Uterus (tissue), 4 donors: Measurements from ENCODE around the gene CYP26B1. TPM values are rescaled to one million over a fixed set of nuclear protein-coding genes. Genes with fewer than 3 reads are reported as not detected.

Experiments used
- DNase-seq, 2 donors: peaks; one replicate each; pipeline ENCODE4 v3.0.0-alpha.2; 2019 to 2020
- H3K27ac ChIP-seq, 2 donors: fragments of 200-600 bp; sonication (generic); 1 replicate in 1 of 2; 2 replicates in 1 of 2; pipeline ENCODE4 v1.5.1; 2016 to 2018
- H3K27me3 ChIP-seq, 2 donors: fragments of 200-600 bp; sonication (generic); one replicate each; pipeline ENCODE4 v1.5.1; 2018 to 2019; ENCODE audit warnings: control low read depth in 1 of 2
- H3K36me3 ChIP-seq, 2 donors: fragments of 200-600 bp; sonication (generic); one replicate each; pipeline ENCODE4 v1.5.1; 2019; ENCODE audit warnings: control low read depth in 1 of 2
- H3K4me1 ChIP-seq, 2 donors: fragments of 200-600 bp; sonication (generic); one replicate each; pipeline ENCODE4 v1.5.1; 2018 to 2019; ENCODE audit warnings: control low read depth in 1 of 2
- H3K4me3 ChIP-seq, 2 donors: fragments of 200-600 bp; sonication (generic); 1 replicate in 1 of 2; 2 replicates in 1 of 2; pipeline ENCODE4 v1.5.1; 2018 to 2019; ENCODE audit warnings: mild to moderate bottlenecking in 1 of 2
- H3K9me3 ChIP-seq, 2 donors: fragments of 200-600 bp; sonication (generic); one replicate each; pipeline ENCODE4 v1.5.1; 2019; ENCODE audit warnings: control low read depth in 1 of 2
- CTCF ChIP-seq, 4 experiments: fragments of 200-600 bp in 2 of 4; fragments of 450-650 bp in 2 of 4; sonication (generic) in 2 of 4; IDR thresholded peaks; one replicate each; pipeline ENCODE4 v1.5.1; 2016 to 2019; ENCODE audit warnings: antibody characterized with exemption in 4 of 4, mild to moderate bottlenecking in 2 of 4, moderate library complexity in 1 of 4
- POLR2A ChIP-seq, 2 donors: fragments of 450-650 bp; IDR thresholded peaks; one replicate each; pipeline ENCODE4 v1.6.1; 2016; ENCODE audit warnings: antibody characterized with exemption in 2 of 2, mild to moderate bottlenecking in 1 of 2, moderate library complexity in 1 of 2
- intact Hi-C: fragments of 100-400 bp; cut with DNase I; formaldehyde crosslinking; loops from one replicate; pipeline ENCODE4 v1.15.1; 2023; ENCODE audit warnings: low total_unique reads
- total RNA-seq, 4 donors: library from RNA; depleted of rRNA in 3 of 4; stranded (reverse); fragments of >200 nt in 3 of 4; gene quantifications; one replicate each; pipeline versions ENCODE4 v1.1.0 to v1.2.4, GENCODE V29; 2014 to 2023
- donor health status: DM: yes; HTN: yes; CAD: no.

CYP26B1 gene
- total RNA-seq, 4 donors from 2014 or later = 0.59 to 6.5 (median 1.4) TPM; not detected in 1

DNA sequence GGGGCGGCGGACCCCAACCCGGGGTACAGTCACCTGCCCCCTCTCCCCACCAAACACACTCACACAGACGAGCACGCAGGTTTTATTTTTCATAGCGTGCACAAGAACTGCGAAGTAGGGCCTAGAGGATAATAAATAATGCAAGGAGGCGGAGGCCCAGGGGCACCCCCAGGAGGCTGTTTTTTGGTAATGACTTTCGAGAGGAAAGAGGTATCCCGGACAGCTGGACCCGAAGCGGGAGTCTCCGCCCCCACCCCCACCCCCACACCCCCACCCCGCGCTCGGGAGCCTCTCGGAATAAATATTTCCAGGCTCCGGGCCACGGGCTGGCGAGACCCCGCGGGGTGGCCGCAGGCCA lies 3.4 kb downstream of the CYP26B1 start:
- no peak for TF ChIP-seq POLR2A (IDR thresholded peaks at IDR 0.05)
- TF ChIP-seq CTCF (IDR thresholded peaks at IDR 0.05) = no peak
- intact Hi-C loops = no loop called here
- no peaks in the 10 kb centered on the region for H3K36me3 ChIP-seq
- H3K27me3 ChIP-seq = peaks cover 33 to 38% of the 10 kb centered on the region in 2 donors
- H3K4me1 ChIP-seq = peaks cover 0 to 41% of the 10 kb centered on the region in 2 donors
- no peak overlapping the region for H3K27ac ChIP-seq
- H3K9me3 ChIP-seq = no peaks in the 10 kb centered on the region
- DNase-seq = no peak
- peak overlapping the region in 1 of 2 donors; percentile 35 for H3K4me3 ChIP-seq

DNA sequence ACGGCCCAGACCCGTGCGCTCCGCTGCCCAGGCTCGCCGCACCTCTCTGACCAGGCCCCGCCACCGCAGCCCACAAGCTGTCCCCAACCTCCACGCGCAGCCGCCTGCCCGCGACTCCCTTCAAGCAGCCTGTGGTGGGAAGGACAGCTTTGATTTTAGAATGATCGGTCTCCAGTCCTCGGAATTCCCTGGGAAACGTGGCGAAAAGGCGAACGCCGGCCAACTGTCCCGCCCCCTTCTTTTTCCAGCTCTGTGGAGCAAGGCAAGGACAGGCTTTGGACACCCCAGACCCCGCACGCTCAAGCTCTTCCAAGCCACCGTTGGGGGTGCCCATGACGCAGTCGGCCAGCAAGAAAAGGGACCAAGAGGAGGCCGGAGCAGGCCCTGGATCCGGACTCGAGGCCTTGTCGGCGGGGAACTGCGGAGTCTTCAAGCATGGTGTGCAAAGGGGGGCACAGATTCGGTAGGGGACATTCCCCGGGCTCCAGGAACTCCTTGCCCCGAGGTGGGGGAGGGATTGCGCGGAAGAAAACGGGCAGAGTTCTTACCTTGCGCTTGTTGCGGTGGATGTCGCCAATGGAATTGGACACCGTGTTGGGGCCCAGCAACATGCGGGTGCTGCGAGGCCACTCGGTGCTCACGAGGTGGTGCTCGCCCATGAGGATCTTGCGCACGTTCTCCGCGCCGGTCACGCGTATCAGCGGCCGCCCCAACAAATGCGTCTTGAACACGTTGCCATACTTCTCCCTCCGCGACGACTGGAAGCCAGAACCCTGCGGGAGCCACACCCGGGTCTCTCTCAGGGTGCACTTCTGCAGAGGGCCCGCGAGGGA lies 4.0 kb downstream of the CYP26B1 start:
- no peaks in the 10 kb centered on the region for H3K36me3 ChIP-seq
- peaks cover 31 to 38% of the 10 kb centered on the region in 2 donors for H3K27me3 ChIP-seq
- H3K4me3 ChIP-seq = peak overlapping the region; percentile 2 to 19
- peak; percentile 9 to 21 for DNase-seq
- intact Hi-C loops = no loop called here
- H3K27ac ChIP-seq = peak overlapping the region in 1 of 2 donors; percentile 16
- H3K4me1 ChIP-seq = peaks cover 0 to 35% of the 10 kb centered on the region in 2 donors
- H3K9me3 ChIP-seq = no peaks in the 10 kb centered on the region
- TF ChIP-seq CTCF (IDR thresholded peaks at IDR 0.05) (no peak), POLR2A (IDR thresholded peaks at IDR 0.05) (no peak)

DNA sequence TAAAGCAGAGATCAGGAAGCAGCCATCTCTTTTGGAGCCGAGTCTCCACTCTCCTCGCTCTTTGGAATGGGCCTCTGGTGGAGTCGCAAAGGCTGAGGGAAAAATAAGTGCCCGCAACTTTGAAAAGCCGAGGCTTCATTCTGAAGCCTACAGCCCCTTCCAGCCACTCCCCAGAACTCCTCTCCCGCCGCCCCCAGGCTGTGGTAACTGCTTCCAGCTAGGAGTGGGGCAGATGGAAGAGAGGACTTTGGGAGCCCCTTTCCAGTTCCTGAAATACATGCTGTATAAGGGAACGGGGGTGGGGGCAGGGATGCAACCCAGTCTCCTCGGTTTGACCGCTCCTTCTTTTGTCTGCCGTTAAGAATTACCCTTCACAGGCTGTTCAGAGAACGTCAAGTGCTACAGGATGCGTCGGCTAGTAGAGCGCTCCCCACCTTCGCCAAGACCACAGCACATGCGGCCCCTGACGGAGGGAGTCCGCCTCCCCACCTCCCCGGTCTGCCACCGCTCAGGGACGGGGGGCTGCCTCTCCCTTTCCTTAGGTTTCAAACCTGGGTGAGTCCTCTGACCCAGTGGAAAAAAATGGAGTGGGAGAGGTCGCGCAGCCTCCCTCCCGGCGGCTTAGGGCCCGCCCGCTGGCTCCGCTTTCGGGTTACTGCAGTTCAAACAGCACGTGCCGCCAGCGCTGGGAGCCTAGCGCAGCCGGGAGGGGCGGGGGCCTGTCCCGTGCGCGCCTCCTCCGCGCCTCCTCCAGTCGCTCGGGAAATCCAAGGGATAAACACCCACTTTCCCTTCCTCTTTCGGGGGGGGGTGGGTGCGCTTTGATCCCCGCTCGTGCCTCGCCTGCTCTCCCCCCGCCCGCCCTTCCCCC lies 4.9 kb downstream of the CYP26B1 start:
- Histone ChIP-seq H3K4me3 (peak overlapping the region; percentile 2 to 19), H3K36me3 (no peaks in the 10 kb centered on the region), H3K4me1 (peaks cover 0 to 30% of the 10 kb centered on the region in 2 donors), H3K27ac (peak overlapping the region in 1 of 2 donors; percentile 16), H3K9me3 (no peaks in the 10 kb centered on the region), H3K27me3 (peaks cover 27 to 34% of the 10 kb centered on the region in 2 donors)
- TF ChIP-seq POLR2A (IDR thresholded peaks at IDR 0.05) = no peak
- no peak for TF ChIP-seq CTCF (IDR thresholded peaks at IDR 0.05)
- peak; percentile 43 to 62 for DNase-seq
- intact Hi-C loops = no loop called here

DNA sequence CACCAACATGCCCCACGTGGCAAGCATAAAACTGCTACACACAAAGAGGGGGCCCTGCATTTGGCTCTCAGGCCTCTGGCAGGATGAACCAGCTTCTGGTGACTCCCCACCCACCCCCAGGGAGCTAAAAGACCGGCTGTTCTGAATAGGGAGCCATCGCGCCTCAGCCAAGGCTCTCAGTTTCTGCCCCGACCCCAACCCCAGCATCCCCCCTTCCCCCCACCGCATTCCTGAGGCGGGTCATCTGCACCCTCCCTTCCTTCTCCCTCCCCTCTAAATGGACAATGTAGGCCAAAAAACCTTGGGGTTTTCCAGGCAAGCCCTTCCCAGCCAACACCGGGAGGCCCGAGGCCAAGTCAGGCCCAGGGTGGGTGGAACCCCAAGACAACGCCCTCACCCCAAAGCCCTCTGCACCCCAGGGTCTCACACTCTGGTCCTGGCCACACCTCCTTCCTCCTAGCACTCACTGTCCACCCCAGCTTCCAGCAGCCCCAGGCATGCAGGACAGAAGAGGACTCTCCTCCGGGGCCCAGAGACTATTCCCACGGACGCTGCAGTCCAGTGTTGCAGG lies 5.7 kb downstream of the CYP26B1 start:
- no peak overlapping the region for H3K4me3 ChIP-seq
- no peaks in the 10 kb centered on the region for H3K9me3 ChIP-seq
- H3K36me3 ChIP-seq = no peaks in the 10 kb centered on the region
- intact Hi-C loops = no loop called here
- peak; percentile 9 to 11 for DNase-seq
- H3K27me3 ChIP-seq = peaks cover 19 to 25% of the 10 kb centered on the region in 2 donors
- H3K4me1 ChIP-seq = peaks cover 0 to 22% of the 10 kb centered on the region in 2 donors
- TF ChIP-seq CTCF (IDR thresholded peaks at IDR 0.05) = no peak
- no peak for TF ChIP-seq POLR2A (IDR thresholded peaks at IDR 0.05)
- H3K27ac ChIP-seq = no peak overlapping the region
